SK-N-SH (cell line): ENCODE measurements around the gene STON1. TPM values are rescaled to one million over a fixed set of nuclear protein-coding genes. Genes with fewer than 3 reads are reported as not detected.

Source experiments
- CTCF ChIA-PET: fragments of 300-600, 350-600 bp; formaldehyde crosslinking; extraction: SDS; loops from one replicate; lab custom pipeline; 2021; lab: Yijun Ruan, JAX
- POLR2A ChIA-PET: fragments of 350-600 bp; sonication (Branson Sonifier 250); formaldehyde crosslinking; extraction: SDS; loops from one replicate; lab custom pipeline; 2020; ENCODE audit warnings: antibody characterized with exemption, inconsistent platforms; lab: Yijun Ruan, JAX
- DNase-seq: peaks from one replicate; pipeline ENCODE4 v3.0.0; 2012
- H2AFZ ChIP-seq: fragments of 200-600 bp; sonication (generic); 2 replicates; pipeline ENCODE4 v1.8.1; 2016; ENCODE audit warnings: antibody characterized with exemption, mild to moderate bottlenecking, low read depth
- H3F3A ChIP-seq: fragments of 200-600 bp; sonication (generic); replicated peaks from 2 replicates; pipeline ENCODE3; 2016; ENCODE audit warnings: antibody characterized with exemption, mild to moderate bottlenecking; ENCODE audit not compliant: insufficient read depth
- H3K27ac ChIP-seq, 2 experiments: fragments of 200-500 bp in 1 of 2; fragments of 200-600 bp in 1 of 2; sonication (Bioruptor generic) in 1 of 2; sonication (generic), shearing (Covaris generic) in 1 of 2; 2 replicates each; pipeline versions ENCODE4 v1.5.1 to v1.6.1; 2014 to 2016; ENCODE audit warnings: low read depth in 2 of 2, inconsistent platforms in 1 of 2, low read length in 1 of 2, mild to moderate bottlenecking in 1 of 2, mixed read lengths in 1 of 2
- H3K27me3 ChIP-seq: fragments of 200-600 bp; sonication (generic), shearing (Covaris generic); 2 replicates; pipeline ENCODE4 v1.6.1; 2016; ENCODE audit warnings: mixed run types; ENCODE audit not compliant: insufficient read depth
- H3K36me3 ChIP-seq, 2 experiments: fragments of 200-500 bp in 1 of 2; fragments of 200-600 bp in 1 of 2; sonication (Bioruptor generic) in 1 of 2; sonication (generic) in 1 of 2; replicated peaks in 1 of 2; 2 replicates each; pipeline versions ENCODE3 to v1.5.1; 2014 to 2016; ENCODE audit warnings: low read length in 1 of 2, mild to moderate bottlenecking in 1 of 2; ENCODE audit not compliant: insufficient read depth in 2 of 2, control insufficient read depth in 1 of 2
- H3K4me1 ChIP-seq, 2 experiments: fragments of 200-500 bp in 1 of 2; fragments of 200-600 bp in 1 of 2; sonication (Bioruptor generic) in 1 of 2; sonication (generic), shearing (Covaris generic) in 1 of 2; 2 replicates each; pipeline versions ENCODE4 v1.5.1 to v1.6.1; 2014 to 2016; ENCODE audit warnings: low read depth in 1 of 2, low read length in 1 of 2, mixed run types in 1 of 2; ENCODE audit not compliant: insufficient read depth in 2 of 2, control insufficient read depth in 1 of 2
- H3K4me2 ChIP-seq: fragments of 200-600 bp; sonication (generic), shearing (Covaris generic); 2 replicates; pipeline ENCODE4 v1.6.1; 2017; ENCODE audit warnings: mixed run types
- H3K4me3 ChIP-seq, 2 experiments: fragments of 200-500 bp in 1 of 2; fragments of 200-600 bp in 1 of 2; sonication (Bioruptor generic) in 1 of 2; sonication (generic), shearing (Covaris generic) in 1 of 2; 2 replicates each; pipeline versions ENCODE4 v1.5.1 to v1.8.1; 2014 to 2016; ENCODE audit warnings: low read depth in 2 of 2, inconsistent platforms in 1 of 2, low read length in 1 of 2, mild to moderate bottlenecking in 1 of 2, mixed read lengths in 1 of 2, moderate library complexity in 1 of 2
- H3K79me2 ChIP-seq: fragments of 200-600 bp; sonication (generic); 2 replicates; pipeline ENCODE4 v1.8.1; 2017; ENCODE audit warnings: mild to moderate bottlenecking; ENCODE audit not compliant: insufficient read depth
- H3K9ac ChIP-seq: fragments of 200-600 bp; sonication (generic); 2 replicates; pipeline ENCODE4 v1.6.1; 2017; ENCODE audit warnings: mixed run types
- H3K9me2 ChIP-seq: fragments of 200-600 bp; sonication (generic); 2 replicates; pipeline ENCODE4 v1.6.1; 2017; ENCODE audit warnings: mixed run types
- H3K9me3 ChIP-seq: fragments of 200-600 bp; sonication (generic); 2 replicates; pipeline ENCODE4 v1.6.1; 2017; ENCODE audit warnings: mixed run types, mild to moderate bottlenecking, moderate library complexity
- H4K20me1 ChIP-seq: fragments of 200-600 bp; sonication (generic); 2 replicates; pipeline ENCODE4 v1.6.1; 2017; ENCODE audit warnings: mild to moderate bottlenecking, mixed run types; ENCODE audit not compliant: insufficient read depth
- CHD2 ChIP-seq: fragments of 150-350 bp; IDR thresholded peaks from 2 replicates; pipeline ENCODE4 v1.6.1; 2018; ENCODE audit warnings: low read length; ENCODE audit not compliant: partially characterized antibody
- ELF1 ChIP-seq: IDR thresholded peaks from 2 replicates; pipeline ENCODE4 v1.4.0; 2012
- EP300 ChIP-seq, 2 experiments: IDR thresholded peaks; 2 replicates each; pipeline versions ENCODE4 v1.4.0 to v1.6.1; 2012; ENCODE audit warnings: borderline replicate concordance in 1 of 2, low read depth in 1 of 2, low read length in 1 of 2
- EZH2phosphoT487 ChIP-seq: fragments of 200-600 bp; sonication (generic); IDR thresholded peaks from 2 replicates; pipeline ENCODE4 v1.6.1; 2017; ENCODE audit warnings: low read depth, mixed run types, mild to moderate bottlenecking, antibody characterized with exemption, moderate library complexity, borderline replicate concordance
- FOSL2 ChIP-seq: IDR thresholded peaks from 2 replicates; pipeline ENCODE4 v1.4.0; 2012; ENCODE audit warnings: low read depth, mild to moderate bottlenecking, moderate library complexity, borderline replicate concordance
- GATA2 ChIP-seq: sonication (generic); formaldehyde crosslinking; IDR thresholded peaks from 2 replicates; pipeline ENCODE4 v1.5.0; 2020; ENCODE audit warnings: mild to moderate bottlenecking, missing genetic modification reagents
- JUND ChIP-seq: IDR thresholded peaks from 2 replicates; pipeline ENCODE4 v1.4.0; 2012
- NRF1 ChIP-seq: IDR thresholded peaks from 2 replicates; pipeline ENCODE4 v1.6.1; 2012; ENCODE audit warnings: low read depth, mild to moderate bottlenecking, low read length
- POLR2AphosphoS5 ChIP-seq: IDR thresholded peaks from 2 replicates; pipeline ENCODE4 v1.6.1; 2012; ENCODE audit warnings: low read depth, low read length
- RAD21 ChIP-seq: IDR thresholded peaks from 2 replicates; pipeline ENCODE4 v1.6.1; 2012; ENCODE audit warnings: mild to moderate bottlenecking, low read length
- RFX5 ChIP-seq: IDR thresholded peaks from 2 replicates; pipeline ENCODE4 v1.6.1; 2012; ENCODE audit warnings: mild to moderate bottlenecking, improper control_type of control experiment, low read length
- RXRA ChIP-seq: IDR thresholded peaks from 2 replicates; pipeline ENCODE4 v1.4.0; 2012; ENCODE audit warnings: low read depth, mild to moderate bottlenecking, borderline replicate concordance
- SIN3A ChIP-seq: IDR thresholded peaks from 2 replicates; pipeline ENCODE4 v1.6.1; 2012; ENCODE audit warnings: low read depth, mild to moderate bottlenecking, low read length, moderate library complexity, borderline replicate concordance
- TAF1 ChIP-seq: IDR thresholded peaks from 2 replicates; pipeline ENCODE4 v1.6.1; 2012; ENCODE audit warnings: low read depth, mild to moderate bottlenecking, low read length, moderate library complexity, borderline replicate concordance
- TCF12 ChIP-seq: IDR thresholded peaks from 2 replicates; pipeline ENCODE4 v1.4.0; 2012
- TEAD4 ChIP-seq: IDR thresholded peaks from 2 replicates; pipeline ENCODE4 v1.4.0; 2012; ENCODE audit warnings: mild to moderate bottlenecking, borderline replicate concordance; ENCODE audit not compliant: insufficient read depth
- USF2 ChIP-seq: fragments of 150-350 bp; IDR thresholded peaks from 2 replicates; pipeline ENCODE4 v1.6.1; 2017; ENCODE audit warnings: antibody characterized with exemption, low read length, low read depth, borderline replicate concordance
- WGBS: methylation state at CpG from one replicate; pipeline ENCODE4 v1.1.6; 2017; ENCODE audit warnings: low lambda C conversion rate; 5-methylcytosine and 5-hydroxymethylcytosine counted together
- polyA plus RNA-seq, 3 experiments: library from polyadenylated mRNA; depleted of rRNA; stranded (reverse); fragments of >200 nt; gene quantifications; 2 replicates each; pipeline ENCODE4 v1.2.3, GENCODE V29; 2012
- TF ChIP-seq, protein P1 (sequence below): fragments of 200-600 bp; sonication (generic); IDR thresholded peaks from 2 replicates; pipeline ENCODE4 v1.6.1; 2017; ENCODE audit warnings: antibody characterized with exemption, mild to moderate bottlenecking, moderate library complexity
- TF ChIP-seq, protein P2 (sequence below): IDR thresholded peaks from 2 replicates; pipeline ENCODE4 v1.4.0; 2012; ENCODE audit warnings: low read depth
- TF ChIP-seq, protein P3 (sequence below): IDR thresholded peaks from 2 replicates; pipeline ENCODE4 v1.4.0; 2012; ENCODE audit warnings: low read depth, borderline replicate concordance

Gene STON1
- polyA plus RNA-seq, 1 of the 3 experiments (the other 2 are of a cell fraction) = 4.2 TPM

DNA sequence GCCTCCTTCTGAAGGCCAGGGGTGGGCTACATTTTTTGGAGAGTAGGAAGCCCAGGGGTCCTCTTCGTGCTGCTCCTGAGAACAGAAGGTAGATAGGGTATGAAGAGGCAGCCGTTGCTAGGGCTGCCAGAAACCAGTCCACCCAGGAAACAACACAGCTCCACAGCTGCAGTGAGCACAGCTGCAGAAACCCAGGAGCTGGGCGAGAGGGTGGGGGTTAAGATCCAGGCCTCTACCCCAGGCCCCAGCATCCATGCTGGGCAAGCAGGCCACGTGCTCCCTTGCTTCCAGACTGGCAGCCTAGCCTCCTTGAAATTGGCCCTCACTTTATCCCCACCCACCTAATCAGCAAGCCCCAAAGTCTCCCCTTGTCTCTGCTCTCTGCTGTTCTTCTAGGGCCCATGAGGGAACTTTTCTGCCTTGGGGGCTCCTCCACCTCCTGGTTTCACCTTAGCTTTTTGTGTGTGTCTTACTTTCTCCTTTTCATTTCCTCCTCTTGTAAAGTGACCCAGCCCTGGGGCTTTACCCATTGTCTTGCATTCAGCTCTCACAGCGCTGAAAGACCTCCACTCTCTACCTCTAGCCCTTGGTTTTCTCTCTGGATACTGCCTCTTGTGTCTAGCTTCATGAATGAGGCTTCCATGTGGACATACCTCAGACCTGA is 30.7 kb downstream of the STON1 start:
- Histone ChIP-seq H3F3A (no peaks in the 10 kb centered on the region), H4K20me1 (no peaks in the 10 kb centered on the region), H3K27ac (no peak overlapping the region), H3K27me3 (no peaks in the 10 kb centered on the region), H3K9me3 (no peaks in the 10 kb centered on the region), H3K4me2 (no peak overlapping the region), H3K9ac (no peak overlapping the region), H3K4me3 (no peak overlapping the region), H3K79me2 (no peaks in the 10 kb centered on the region), H3K36me3 (no peaks in the 10 kb centered on the region), H3K4me1 (peaks cover 0 to 2% of the 10 kb centered on the region in 2 experiments; a peak in 1 of 4 replicates), H3K9me2 (no peaks in the 10 kb centered on the region), H2AFZ (no peak overlapping the region)
- 71% methylated on average over 5 of the region's 5 CpGs for WGBS
- DNase-seq = peak; percentile 28
- ChIA-PET POLR2A (no interaction called here), CTCF (no interaction called here)
- no peak for TF ChIP-seq RXRA
- no peak for TF ChIP-seq POLR2AphosphoS5
- TF ChIP-seq RAD21 = no peak
- TF ChIP-seq RFX5 = no peak
- no peak for TF ChIP-seq TCF12
- no peak for TF ChIP-seq GATA2 (CRISPR knock-in tag)
- TF ChIP-seq CHD2 = no peak
- no peak for TF ChIP-seq EP300 (IDR thresholded peaks at IDR 0.05; ENCODE audit: borderline replicate concordance in 1 of 2, low read depth in 1 of 2, low read length in 1 of 2)
- TF ChIP-seq FOSL2 = no peak
- TF ChIP-seq JUND = no peak
- TF ChIP-seq EZH2phosphoT487 = no peak
- TF ChIP-seq, protein P1, sequence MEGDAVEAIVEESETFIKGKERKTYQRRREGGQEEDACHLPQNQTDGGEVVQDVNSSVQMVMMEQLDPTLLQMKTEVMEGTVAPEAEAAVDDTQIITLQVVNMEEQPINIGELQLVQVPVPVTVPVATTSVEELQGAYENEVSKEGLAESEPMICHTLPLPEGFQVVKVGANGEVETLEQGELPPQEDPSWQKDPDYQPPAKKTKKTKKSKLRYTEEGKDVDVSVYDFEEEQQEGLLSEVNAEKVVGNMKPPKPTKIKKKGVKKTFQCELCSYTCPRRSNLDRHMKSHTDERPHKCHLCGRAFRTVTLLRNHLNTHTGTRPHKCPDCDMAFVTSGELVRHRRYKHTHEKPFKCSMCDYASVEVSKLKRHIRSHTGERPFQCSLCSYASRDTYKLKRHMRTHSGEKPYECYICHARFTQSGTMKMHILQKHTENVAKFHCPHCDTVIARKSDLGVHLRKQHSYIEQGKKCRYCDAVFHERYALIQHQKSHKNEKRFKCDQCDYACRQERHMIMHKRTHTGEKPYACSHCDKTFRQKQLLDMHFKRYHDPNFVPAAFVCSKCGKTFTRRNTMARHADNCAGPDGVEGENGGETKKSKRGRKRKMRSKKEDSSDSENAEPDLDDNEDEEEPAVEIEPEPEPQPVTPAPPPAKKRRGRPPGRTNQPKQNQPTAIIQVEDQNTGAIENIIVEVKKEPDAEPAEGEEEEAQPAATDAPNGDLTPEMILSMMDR = no peak
- TF ChIP-seq, protein P2, sequence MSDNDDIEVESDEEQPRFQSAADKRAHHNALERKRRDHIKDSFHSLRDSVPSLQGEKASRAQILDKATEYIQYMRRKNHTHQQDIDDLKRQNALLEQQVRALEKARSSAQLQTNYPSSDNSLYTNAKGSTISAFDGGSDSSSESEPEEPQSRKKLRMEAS = no peak
- no peak for TF ChIP-seq USF2
- no peak for TF ChIP-seq ELF1
- no peak for TF ChIP-seq SIN3A
- no peak for TF ChIP-seq TAF1
- TF ChIP-seq, protein P3, sequence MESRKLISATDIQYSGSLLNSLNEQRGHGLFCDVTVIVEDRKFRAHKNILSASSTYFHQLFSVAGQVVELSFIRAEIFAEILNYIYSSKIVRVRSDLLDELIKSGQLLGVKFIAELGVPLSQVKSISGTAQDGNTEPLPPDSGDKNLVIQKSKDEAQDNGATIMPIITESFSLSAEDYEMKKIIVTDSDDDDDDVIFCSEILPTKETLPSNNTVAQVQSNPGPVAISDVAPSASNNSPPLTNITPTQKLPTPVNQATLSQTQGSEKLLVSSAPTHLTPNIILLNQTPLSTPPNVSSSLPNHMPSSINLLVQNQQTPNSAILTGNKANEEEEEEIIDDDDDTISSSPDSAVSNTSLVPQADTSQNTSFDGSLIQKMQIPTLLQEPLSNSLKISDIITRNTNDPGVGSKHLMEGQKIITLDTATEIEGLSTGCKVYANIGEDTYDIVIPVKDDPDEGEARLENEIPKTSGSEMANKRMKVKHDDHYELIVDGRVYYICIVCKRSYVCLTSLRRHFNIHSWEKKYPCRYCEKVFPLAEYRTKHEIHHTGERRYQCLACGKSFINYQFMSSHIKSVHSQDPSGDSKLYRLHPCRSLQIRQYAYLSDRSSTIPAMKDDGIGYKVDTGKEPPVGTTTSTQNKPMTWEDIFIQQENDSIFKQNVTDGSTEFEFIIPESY = no peak
- TF ChIP-seq TEAD4 = no peak
- TF ChIP-seq NRF1 = no peak
